ENCODE results near the gene ADGRL3.

Gene ADGRL3

GRCh38 chr4:61462451-61463326 lies 262.6 kb downstream of the ADGRL3 start:
- no peak overlapping the region for H3K4me3 ChIP-seq (ENCODE audit: low read depth in 1 of 2, low read length in 2 of 2)
- no peaks in the 10 kb centered on the region for H3K36me3 ChIP-seq (ENCODE audit: control insufficient read depth in 1 of 2, insufficient read depth in 2 of 2, low read length in 2 of 2)
- H3K27me3 ChIP-seq (ENCODE audit: control insufficient read depth in 1 of 2, insufficient read depth in 2 of 2, low read length in 2 of 2) = no peaks in the 10 kb centered on the region
- H3K9me3 ChIP-seq (ENCODE audit: control insufficient read depth in 1 of 2, low read length in 2 of 2) = no peaks in the 10 kb centered on the region
- no peak overlapping the region for H3K9ac ChIP-seq (ENCODE audit: low read depth in 1 of 2, low read length in 2 of 2)
- H3K4me1 ChIP-seq (ENCODE audit: control insufficient read depth in 1 of 2, insufficient read depth in 2 of 2, low read length in 2 of 2) = peaks cover 0 to 4% of the 10 kb centered on the region in 2 donors
- H3K27ac ChIP-seq (ENCODE audit: low read depth, low read length) = no peak overlapping the region

- H3K4me1 ChIP-seq (ENCODE audit: control insufficient read depth in 1 of 2, insufficient read depth in 2 of 2, low read length in 2 of 2) = no peaks in the 10 kb centered on the region
- no peak overlapping the region for H3K27ac ChIP-seq (ENCODE audit: low read depth, low read length)
- no peaks in the 10 kb centered on the region for H3K9me3 ChIP-seq (ENCODE audit: control insufficient read depth in 1 of 2, low read length in 2 of 2)
- no peak overlapping the region for H3K9ac ChIP-seq (ENCODE audit: low read depth in 1 of 2, low read length in 2 of 2)
- no peak overlapping the region for H3K4me3 ChIP-seq (ENCODE audit: low read depth in 1 of 2, low read length in 2 of 2)
- no peaks in the 10 kb centered on the region for H3K27me3 ChIP-seq (ENCODE audit: control insufficient read depth in 1 of 2, insufficient read depth in 2 of 2, low read length in 2 of 2)
- H3K36me3 ChIP-seq (ENCODE audit: control insufficient read depth in 1 of 2, insufficient read depth in 2 of 2, low read length in 2 of 2) = no peaks in the 10 kb centered on the region
Measured at GRCh38 chr4:61468024-61468720, 268.0 kb downstream of the ADGRL3 start.

GRCh38 chr4:61473306-61473705 lies 273.2 kb downstream of the ADGRL3 start:
- H3K9me3 ChIP-seq (ENCODE audit: control insufficient read depth in 1 of 2, low read length in 2 of 2) = no peaks in the 10 kb centered on the region
- H3K27me3 ChIP-seq (ENCODE audit: control insufficient read depth in 1 of 2, insufficient read depth in 2 of 2, low read length in 2 of 2) = no peaks in the 10 kb centered on the region
- no peak overlapping the region for H3K9ac ChIP-seq (ENCODE audit: low read depth in 1 of 2, low read length in 2 of 2)
- no peak overlapping the region for H3K27ac ChIP-seq (ENCODE audit: low read depth, low read length)
- H3K4me3 ChIP-seq (ENCODE audit: low read depth in 1 of 2, low read length in 2 of 2) = no peak overlapping the region
- H3K4me1 ChIP-seq (ENCODE audit: control insufficient read depth in 1 of 2, insufficient read depth in 2 of 2, low read length in 2 of 2) = no peaks in the 10 kb centered on the region
- no peaks in the 10 kb centered on the region for H3K36me3 ChIP-seq (ENCODE audit: control insufficient read depth in 1 of 2, insufficient read depth in 2 of 2, low read length in 2 of 2)

- Histone ChIP-seq H3K9me3 (ENCODE audit: control insufficient read depth in 1 of 2, low read length in 2 of 2) (no peaks in the 10 kb centered on the region), H3K27ac (ENCODE audit: low read depth, low read length) (no peak overlapping the region), H3K9ac (ENCODE audit: low read depth in 1 of 2, low read length in 2 of 2) (no peak overlapping the region), H3K27me3 (ENCODE audit: control insufficient read depth in 1 of 2, insufficient read depth in 2 of 2, low read length in 2 of 2) (no peaks in the 10 kb centered on the region), H3K4me3 (ENCODE audit: low read depth in 1 of 2, low read length in 2 of 2) (no peak overlapping the region), H3K4me1 (ENCODE audit: control insufficient read depth in 1 of 2, insufficient read depth in 2 of 2, low read length in 2 of 2) (no peaks in the 10 kb centered on the region), H3K36me3 (ENCODE audit: control insufficient read depth in 1 of 2, insufficient read depth in 2 of 2, low read length in 2 of 2) (no peaks in the 10 kb centered on the region)
Measured at GRCh38 chr4:61478340-61478739, 278.2 kb downstream of the ADGRL3 start.

- Histone ChIP-seq H3K9me3 (ENCODE audit: control insufficient read depth in 1 of 2, low read length in 2 of 2) (no peaks in the 10 kb centered on the region), H3K36me3 (ENCODE audit: control insufficient read depth in 1 of 2, insufficient read depth in 2 of 2, low read length in 2 of 2) (no peaks in the 10 kb centered on the region), H3K27me3 (ENCODE audit: control insufficient read depth in 1 of 2, insufficient read depth in 2 of 2, low read length in 2 of 2) (no peaks in the 10 kb centered on the region), H3K27ac (ENCODE audit: low read depth, low read length) (no peak overlapping the region), H3K9ac (ENCODE audit: low read depth in 1 of 2, low read length in 2 of 2) (no peak overlapping the region), H3K4me1 (ENCODE audit: control insufficient read depth in 1 of 2, insufficient read depth in 2 of 2, low read length in 2 of 2) (no peaks in the 10 kb centered on the region), H3K4me3 (ENCODE audit: low read depth in 1 of 2, low read length in 2 of 2) (no peak overlapping the region)
Measured at GRCh38 chr4:61485056-61485455, 284.9 kb downstream of the ADGRL3 start.

- no peak overlapping the region for H3K9ac ChIP-seq (ENCODE audit: low read depth in 1 of 2, low read length in 2 of 2)
- no peaks in the 10 kb centered on the region for H3K9me3 ChIP-seq (ENCODE audit: control insufficient read depth in 1 of 2, low read length in 2 of 2)
- H3K36me3 ChIP-seq (ENCODE audit: control insufficient read depth in 1 of 2, insufficient read depth in 2 of 2, low read length in 2 of 2) = no peaks in the 10 kb centered on the region
- no peaks in the 10 kb centered on the region for H3K27me3 ChIP-seq (ENCODE audit: control insufficient read depth in 1 of 2, insufficient read depth in 2 of 2, low read length in 2 of 2)
- H3K4me3 ChIP-seq (ENCODE audit: low read depth in 1 of 2, low read length in 2 of 2) = no peak overlapping the region
- H3K4me1 ChIP-seq (ENCODE audit: control insufficient read depth in 1 of 2, insufficient read depth in 2 of 2, low read length in 2 of 2) = no peaks in the 10 kb centered on the region
- no peak overlapping the region for H3K27ac ChIP-seq (ENCODE audit: low read depth, low read length)
Measured at GRCh38 chr4:61489927-61490326, 289.8 kb downstream of the ADGRL3 start.

- Histone ChIP-seq H3K9ac (ENCODE audit: low read depth in 1 of 2, low read length in 2 of 2) (no peak overlapping the region), H3K27ac (ENCODE audit: low read depth, low read length) (no peak overlapping the region), H3K4me3 (ENCODE audit: low read depth in 1 of 2, low read length in 2 of 2) (no peak overlapping the region), H3K36me3 (ENCODE audit: control insufficient read depth in 1 of 2, insufficient read depth in 2 of 2, low read length in 2 of 2) (no peaks in the 10 kb centered on the region), H3K27me3 (ENCODE audit: control insufficient read depth in 1 of 2, insufficient read depth in 2 of 2, low read length in 2 of 2) (no peaks in the 10 kb centered on the region), H3K9me3 (ENCODE audit: control insufficient read depth in 1 of 2, low read length in 2 of 2) (no peaks in the 10 kb centered on the region), H3K4me1 (ENCODE audit: control insufficient read depth in 1 of 2, insufficient read depth in 2 of 2, low read length in 2 of 2) (no peaks in the 10 kb centered on the region)
Measured at GRCh38 chr4:61493041-61493440, 292.9 kb downstream of the ADGRL3 start.

GRCh38 chr4:61493470-61493869 lies 293.3 kb downstream of the ADGRL3 start:
- Histone ChIP-seq H3K27ac (ENCODE audit: low read depth, low read length) (no peak overlapping the region), H3K4me1 (ENCODE audit: control insufficient read depth in 1 of 2, insufficient read depth in 2 of 2, low read length in 2 of 2) (no peaks in the 10 kb centered on the region), H3K9me3 (ENCODE audit: control insufficient read depth in 1 of 2, low read length in 2 of 2) (no peaks in the 10 kb centered on the region), H3K36me3 (ENCODE audit: control insufficient read depth in 1 of 2, insufficient read depth in 2 of 2, low read length in 2 of 2) (no peaks in the 10 kb centered on the region), H3K27me3 (ENCODE audit: control insufficient read depth in 1 of 2, insufficient read depth in 2 of 2, low read length in 2 of 2) (no peaks in the 10 kb centered on the region), H3K4me3 (ENCODE audit: low read depth in 1 of 2, low read length in 2 of 2) (no peak overlapping the region), H3K9ac (ENCODE audit: low read depth in 1 of 2, low read length in 2 of 2) (no peak overlapping the region)

GRCh38 chr4:61500883-61501282 lies 300.8 kb downstream of the ADGRL3 start:
- Histone ChIP-seq H3K36me3 (ENCODE audit: control insufficient read depth in 1 of 2, insufficient read depth in 2 of 2, low read length in 2 of 2) (no peaks in the 10 kb centered on the region), H3K27me3 (ENCODE audit: control insufficient read depth in 1 of 2, insufficient read depth in 2 of 2, low read length in 2 of 2) (no peaks in the 10 kb centered on the region), H3K4me1 (ENCODE audit: control insufficient read depth in 1 of 2, insufficient read depth in 2 of 2, low read length in 2 of 2) (no peaks in the 10 kb centered on the region), H3K9ac (ENCODE audit: low read depth in 1 of 2, low read length in 2 of 2) (no peak overlapping the region), H3K4me3 (ENCODE audit: low read depth in 1 of 2, low read length in 2 of 2) (no peak overlapping the region), H3K9me3 (ENCODE audit: control insufficient read depth in 1 of 2, low read length in 2 of 2) (no peaks in the 10 kb centered on the region), H3K27ac (ENCODE audit: low read depth, low read length) (no peak overlapping the region)

- no peaks in the 10 kb centered on the region for H3K27me3 ChIP-seq (ENCODE audit: control insufficient read depth in 1 of 2, insufficient read depth in 2 of 2, low read length in 2 of 2)
- no peaks in the 10 kb centered on the region for H3K36me3 ChIP-seq (ENCODE audit: control insufficient read depth in 1 of 2, insufficient read depth in 2 of 2, low read length in 2 of 2)
- H3K4me3 ChIP-seq (ENCODE audit: low read depth in 1 of 2, low read length in 2 of 2) = no peak overlapping the region
- H3K9ac ChIP-seq (ENCODE audit: low read depth in 1 of 2, low read length in 2 of 2) = no peak overlapping the region
- H3K4me1 ChIP-seq (ENCODE audit: control insufficient read depth in 1 of 2, insufficient read depth in 2 of 2, low read length in 2 of 2) = no peaks in the 10 kb centered on the region
- no peak overlapping the region for H3K27ac ChIP-seq (ENCODE audit: low read depth, low read length)
- H3K9me3 ChIP-seq (ENCODE audit: control insufficient read depth in 1 of 2, low read length in 2 of 2) = no peaks in the 10 kb centered on the region
Measured at GRCh38 chr4:61501812-61502211, 301.7 kb downstream of the ADGRL3 start.
